GM12878 (cell line): ENCODE data around the gene LMTK2. TPM values are rescaled to one million over a fixed set of nuclear protein-coding genes. Genes with fewer than 3 reads are reported as not detected.

Source experiments
- BCL11A ChIP-seq: IDR thresholded peaks from 2 replicates; pipeline ENCODE4 v1.6.1; 2011; ENCODE audit warnings: low read depth, low read length
- BCLAF1 ChIP-seq: fragments of 450-650 bp; IDR thresholded peaks from 2 replicates; pipeline ENCODE4 v1.6.1; 2017; ENCODE audit warnings: antibody characterized with exemption, mild to moderate bottlenecking, moderate library complexity
- BHLHE40 ChIP-seq, 2 experiments: fragments of 450-650 bp in 1 of 2; IDR thresholded peaks; 2 replicates each; pipeline ENCODE4 v1.6.1; 2011 to 2017; ENCODE audit warnings: low read depth in 2 of 2, borderline replicate concordance in 1 of 2, improper control_type of control experiment in 1 of 2, low read length in 1 of 2, mild to moderate bottlenecking in 1 of 2
- CUX1 ChIP-seq: IDR thresholded peaks from 2 replicates; pipeline ENCODE4 v1.6.1; 2012; ENCODE audit warnings: improper control_type of control experiment, low read depth, low read length; ENCODE audit not compliant: insufficient replicate concordance
- HDGF ChIP-seq: fragments of 450-650 bp; IDR thresholded peaks from 2 replicates; pipeline ENCODE4 v1.6.1; 2016; ENCODE audit warnings: antibody characterized with exemption
- IRF5 ChIP-seq: fragments of 450-650 bp; IDR thresholded peaks from 2 replicates; pipeline ENCODE4 v1.6.1; 2017; ENCODE audit warnings: borderline replicate concordance
- JUND ChIP-seq: IDR thresholded peaks from 2 replicates; pipeline ENCODE4 v1.6.1; 2012; ENCODE audit warnings: low read depth, mild to moderate bottlenecking, low read length, improper control_type of control experiment, moderate library complexity
- KDM1A ChIP-seq: fragments of 200-600 bp; sonication (generic); IDR thresholded peaks from 2 replicates; pipeline ENCODE4 v1.6.1; 2016; ENCODE audit warnings: borderline replicate concordance
- NR2F1 ChIP-seq: fragments of 450-650 bp; conservative IDR thresholded peaks from 2 replicates; pipeline ENCODE4 v1.6.1; 2017; ENCODE audit warnings: mild to moderate bottlenecking
- SREBF1 ChIP-seq: IDR thresholded peaks from 2 replicates; pipeline ENCODE4 v1.6.1; 2012; ENCODE audit warnings: mild to moderate bottlenecking, low read length
- YY1 ChIP-seq: IDR thresholded peaks from 2 replicates; pipeline ENCODE4 v1.6.1; 2011; ENCODE audit warnings: low read depth, mild to moderate bottlenecking, low read length
- ZBTB40 ChIP-seq: fragments of 450-650 bp; IDR thresholded peaks from 2 replicates; pipeline ENCODE4 v1.6.1; 2016; ENCODE audit warnings: mild to moderate bottlenecking, moderate library complexity, borderline replicate concordance
- ZNF207 ChIP-seq: fragments of 450-650 bp; IDR thresholded peaks from 2 replicates; pipeline ENCODE4 v1.6.1; 2014; ENCODE audit warnings: antibody characterized with exemption, mild to moderate bottlenecking, borderline replicate concordance
- ZNF274 ChIP-seq: IDR thresholded peaks from one replicate; pipeline ENCODE4 v1.8.0; 2011; ENCODE audit not compliant: insufficient read length, insufficient read depth
- polyA plus RNA-seq, 11 experiments: library from polyadenylated mRNA; depleted of rRNA in 4 of 11; unstranded in 6 of 11; stranded (reverse) in 5 of 11; fragments of >200 nt; fragmentation: Nextera tagmentation in 4 of 11; fragmentation: Illumina TruSeq in 1 of 11; extraction: Ambion mirVana in 4 of 11; extraction: Trizol in 1 of 11; gene quantifications; 1 replicate in 1 of 11; 2 replicates in 10 of 11; pipeline versions ENCODE4 v1.2.1 to v1.2.3, GENCODE V29; 2011 to 2016; ENCODE audit warnings: inconsistent platforms in 2 of 11, missing spikeins in 2 of 11, low read depth in 1 of 11
- total RNA-seq, 4 experiments: library from RNA; depleted of rRNA in 3 of 4; stranded (reverse); fragments of >200 nt in 3 of 4; fragmentation: Illumina TruSeq in 1 of 4; extraction: Trizol in 1 of 4; gene quantifications; 2 replicates each; pipeline versions ENCODE4 v1.2.1 to v1.2.3, GENCODE V29; 2013 to 2021

LMTK2 gene
- total and polyA plus RNA-seq, 10 of the 15 experiments (the other 5 are each of a cell fraction or from before 2014, with no cell fraction given), result 0.68 to 8.7 (median 4.6) TPM

GRCh38 chr7:98202367-98203195 is 95.9 kb downstream of the LMTK2 start (continued):
- TF ChIP-seq BCLAF1 (no peak), ZNF207 (peak; percentile 60; the same call in 1 of the 2 replicates), YY1 (0 out of 2 replicates have a peak, but pooled peaks have one; percentile 18), NR2F1 (peak; percentile 100), ZNF274 (no peak), CUX1 (no peak), KDM1A (no peak), JUND (peak; percentile 74; the same call in 1 of the 2 replicates), BCL11A (peak; percentile 99), IRF5 (peak; percentile 73), HDGF (no peak), ZBTB40 (no peak), SREBF1 (peak; percentile 92), BHLHE40 (IDR thresholded peaks at IDR 0.05; ENCODE audit: borderline replicate concordance in 1 of 2, low read depth in 2 of 2, low read length in 1 of 2) (peak; percentile 96 to 97)
